Activated T-helper 17 cell treated with anti-CD3 and anti-CD28 coated beads, Interleukin-2, amount 50 U/mL, for 72 hours (primary cell): ENCODE measurements around the gene SMIM9. TPM values are rescaled to one million over a fixed set of nuclear protein-coding genes. Genes with fewer than 3 reads are reported as not detected.

Experiments
- ATAC-seq: fragments of 150-1000 bp; cut with Tn5 transposase; replicated peaks from 2 replicates; pipeline ENCODE4 v1.10.0; 2021; ENCODE audit warnings: mild to moderate bottlenecking, moderate library complexity
- H3K27ac Mint-ChIP-seq: one replicate; pipeline ENCODE4 v1.8.0; 2022; ENCODE audit warnings: mixed read lengths
- H3K27me3 Mint-ChIP-seq: one replicate; pipeline ENCODE4 v1.8.0; 2022; ENCODE audit warnings: mixed read lengths
- H3K36me3 Mint-ChIP-seq: one replicate; pipeline ENCODE4 v1.8.0; 2022; ENCODE audit warnings: low read depth, mild to moderate bottlenecking, mixed read lengths
- H3K4me1 Mint-ChIP-seq: one replicate; pipeline ENCODE4 v1.8.0; 2022; ENCODE audit warnings: mixed read lengths
- H3K4me3 Mint-ChIP-seq: one replicate; pipeline ENCODE4 v1.8.0; 2022; ENCODE audit warnings: mild to moderate bottlenecking, mixed read lengths
- H3K9me3 Mint-ChIP-seq: one replicate; pipeline ENCODE4 v1.8.0; 2022; ENCODE audit warnings: mixed read lengths
- total RNA-seq, 2 donors: library from RNA; stranded (reverse); gene quantifications; one replicate each; pipeline ENCODE4 v1.2.3, GENCODE V29; 2022

The SMIM9 gene
- total RNA-seq, 2 donors from 2014 or later = not detected

DNA sequence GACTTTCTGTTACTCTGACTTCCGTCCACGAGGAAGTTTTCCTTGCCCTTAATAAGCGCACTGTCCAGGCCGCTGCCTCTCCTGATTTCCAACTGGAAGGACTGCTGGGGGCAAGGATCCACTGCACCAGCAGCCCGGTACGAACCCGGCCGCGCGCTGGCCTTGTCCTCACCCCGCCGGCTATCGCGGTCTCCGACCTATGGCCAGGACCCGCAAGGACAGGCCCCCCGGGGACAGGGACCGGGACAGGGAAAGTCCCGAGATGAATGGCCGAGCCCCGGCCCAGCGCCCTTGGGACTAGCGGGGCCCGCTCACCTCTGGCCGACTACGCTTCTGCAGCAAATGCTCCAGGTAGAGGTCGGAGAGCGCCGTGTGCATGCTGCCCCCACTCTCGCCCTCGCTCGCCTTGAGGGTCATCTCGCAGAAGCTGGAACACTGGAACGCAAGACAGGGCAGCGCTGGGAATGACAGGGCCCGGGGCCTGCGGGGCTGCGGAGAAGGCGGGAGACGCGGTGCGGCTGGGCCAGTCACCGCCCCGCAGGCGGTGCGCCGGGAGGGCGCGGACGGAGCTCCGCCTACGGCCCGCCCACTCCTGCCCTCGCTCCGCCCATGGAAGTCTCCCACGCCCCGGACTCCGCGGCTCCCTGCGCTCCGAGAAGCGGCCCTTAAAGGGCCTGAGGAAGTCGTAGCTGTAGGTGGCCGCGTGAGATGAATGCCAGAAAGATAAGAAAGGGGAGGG lies 29.3 kb downstream of the SMIM9 start, which contains the start of gene MPP1:
Gene MPP1 (minus strand): TSS at position 529 of the 739 bp plus-strand sequence. CDS start 112 bp downstream, at position 417.
- ATAC-seq = peak; percentile 85
- peak within 1 kb of the TSS; percentile 77 for H3K4me3 Mint-ChIP-seq

DNA sequence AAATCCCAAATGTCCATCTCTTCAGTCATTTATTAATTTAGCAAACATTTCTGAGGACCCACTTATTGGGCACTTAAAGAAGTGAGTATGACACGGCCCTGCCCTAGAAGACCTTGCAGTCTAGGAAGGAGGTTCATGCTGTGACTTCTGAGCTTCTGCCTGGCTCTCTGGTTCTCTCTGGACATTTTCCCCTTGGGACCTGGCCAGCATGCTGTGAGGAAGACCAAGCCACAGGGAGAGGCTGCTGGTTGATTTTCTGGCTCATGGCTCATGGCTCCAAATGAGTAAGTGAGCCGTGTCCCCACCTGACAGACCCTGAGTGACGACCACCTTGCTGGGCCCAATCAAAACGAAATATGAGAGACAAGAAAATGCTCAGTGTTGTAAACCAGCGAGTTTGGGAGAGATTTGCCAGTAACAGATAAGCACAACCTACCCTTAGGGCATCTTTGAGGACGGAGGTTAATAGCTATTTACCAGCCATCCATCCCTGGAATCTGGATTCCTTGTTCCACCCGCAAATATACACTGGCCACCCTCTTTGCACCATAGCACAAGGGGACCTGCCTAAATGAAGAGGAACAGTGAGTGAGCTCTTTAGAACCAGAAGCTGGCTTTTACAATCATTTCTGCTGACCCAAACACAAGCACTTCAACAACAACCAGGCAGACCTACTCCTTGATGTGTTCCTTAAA lies 30.1 kb downstream of the SMIM9 start:
- Mint-ChIP-seq H3K27ac (no peak overlapping the region), H3K4me1 (peaks cover 3% of the 10 kb centered on the region), H3K27me3 (peaks cover 4% of the 10 kb centered on the region), H3K36me3 (no peaks in the 10 kb centered on the region), H3K9me3 (no peaks in the 10 kb centered on the region), H3K4me3 (peak overlapping the region; percentile 77)
- no peak for ATAC-seq

More for the DNA sequence above, 29.3 kb downstream of the SMIM9 start, which contains the start of gene MPP1:
- Mint-ChIP-seq H3K36me3 (no peaks in the 10 kb centered on the region), H3K27ac (no peak within 1 kb of the TSS), H3K4me1 (no peaks in the 10 kb centered on the region), H3K9me3 (no peaks in the 10 kb centered on the region), H3K27me3 (peaks cover 4% of the 10 kb centered on the region)

DNA sequence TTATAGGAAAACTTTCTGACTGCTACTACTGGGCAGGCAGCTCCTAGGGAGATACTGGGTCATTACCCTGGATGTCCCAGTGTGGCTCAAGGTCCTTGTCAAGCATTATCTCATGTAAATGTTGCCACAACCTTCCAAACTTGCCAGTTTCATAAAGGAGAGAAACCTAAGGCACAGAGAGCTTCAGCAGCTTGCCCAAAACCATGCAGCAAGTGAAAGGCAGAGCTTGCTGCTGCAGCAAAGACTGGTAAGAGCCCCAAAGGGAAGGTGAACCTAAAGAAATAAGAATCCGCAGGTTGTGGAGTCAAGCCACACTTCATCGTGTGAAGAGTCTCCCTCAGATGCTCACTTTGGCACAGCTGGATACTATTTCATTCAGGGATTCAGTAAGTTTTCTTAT lies 31.5 kb downstream of the SMIM9 start:
- Mint-ChIP-seq H3K4me3 (no peak overlapping the region), H3K36me3 (no peaks in the 10 kb centered on the region), H3K27me3 (peaks cover 4% of the 10 kb centered on the region), H3K27ac (no peak overlapping the region), H3K9me3 (no peaks in the 10 kb centered on the region), H3K4me1 (peaks cover 8% of the 10 kb centered on the region)
- ATAC-seq = no peak

DNA sequence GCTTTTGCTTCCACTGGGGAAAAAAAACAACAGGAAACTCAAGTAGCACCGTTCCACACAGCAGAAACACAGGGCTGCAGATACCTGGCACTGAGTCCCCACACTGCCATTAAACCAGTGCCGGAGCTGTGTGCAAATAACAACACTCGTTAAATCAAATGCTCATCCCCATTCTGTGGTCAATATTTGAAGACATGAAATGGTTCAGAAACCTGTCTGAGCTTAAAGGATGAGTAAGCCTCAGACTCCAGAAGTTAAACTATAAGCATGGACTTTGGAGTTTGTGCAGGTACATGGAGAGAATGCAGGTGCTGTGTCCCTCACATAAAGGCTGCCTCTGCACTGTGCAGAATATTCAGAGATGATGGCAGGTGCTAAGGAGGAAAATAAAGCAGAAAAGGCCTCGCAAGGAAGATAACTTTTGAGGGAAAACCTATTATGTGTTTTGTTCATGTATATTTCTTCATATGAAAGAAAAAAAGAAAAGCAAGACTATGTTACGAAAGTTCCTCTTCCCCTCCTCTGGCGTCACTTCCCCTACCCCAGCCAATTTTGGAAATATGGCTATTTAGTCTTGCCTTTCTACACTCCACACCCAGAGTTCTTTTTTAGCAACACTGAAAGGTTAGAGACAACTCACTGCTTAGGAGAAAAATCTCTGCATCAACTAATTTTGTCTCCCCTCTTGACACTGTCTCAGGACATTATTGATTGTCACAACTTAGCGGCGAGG lies 33.8 kb downstream of the SMIM9 start:
- Mint-ChIP-seq H3K27ac (no peak overlapping the region), H3K4me3 (no peak overlapping the region), H3K36me3 (no peaks in the 10 kb centered on the region), H3K27me3 (no peaks in the 10 kb centered on the region), H3K9me3 (no peaks in the 10 kb centered on the region), H3K4me1 (peaks cover 8% of the 10 kb centered on the region)
- ATAC-seq = no peak

DNA sequence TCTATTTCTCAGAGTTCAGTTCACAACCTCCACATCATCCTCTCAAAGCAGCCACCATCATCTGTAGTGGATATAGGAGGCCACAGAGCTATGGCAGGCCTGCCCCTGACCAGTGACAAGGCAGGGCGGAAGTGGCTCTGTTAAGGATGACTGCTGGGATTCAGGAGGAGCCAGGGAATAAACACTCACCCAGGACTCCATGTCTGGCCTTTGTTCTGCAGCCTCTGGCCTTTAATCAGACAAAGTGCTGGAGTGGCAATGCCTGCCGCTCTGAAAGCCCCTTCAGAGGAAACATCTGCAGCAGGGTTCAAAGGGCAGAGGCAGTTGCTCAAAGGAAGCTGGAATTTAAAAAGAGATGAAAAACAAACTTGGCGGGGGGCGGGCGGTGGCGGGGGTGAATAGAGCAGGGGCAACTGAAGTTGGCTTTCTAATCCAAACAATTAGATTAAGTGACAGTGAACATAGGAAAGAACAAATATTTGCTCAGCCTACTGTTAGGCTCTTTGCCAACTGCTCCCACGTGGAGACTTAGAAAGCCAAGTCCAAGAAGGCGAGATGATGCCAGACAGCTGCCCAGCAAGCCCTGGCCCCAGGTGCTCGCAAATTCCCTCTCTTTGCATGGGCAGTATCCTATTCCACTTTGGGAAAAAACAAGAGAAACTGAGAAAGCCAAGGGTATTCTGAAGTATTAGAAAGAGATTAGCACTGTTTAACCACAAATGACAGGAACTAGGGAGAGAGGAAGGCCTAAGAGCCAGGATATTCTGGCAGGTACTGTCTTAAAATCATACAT lies 34.7 kb downstream of the SMIM9 start:
- Mint-ChIP-seq H3K27ac (peak overlapping the region; percentile 95), H3K27me3 (no peaks in the 10 kb centered on the region), H3K9me3 (no peaks in the 10 kb centered on the region), H3K4me1 (peaks cover 8% of the 10 kb centered on the region), H3K36me3 (no peaks in the 10 kb centered on the region), H3K4me3 (peak overlapping the region; percentile 73)
- ATAC-seq = no peak

DNA sequence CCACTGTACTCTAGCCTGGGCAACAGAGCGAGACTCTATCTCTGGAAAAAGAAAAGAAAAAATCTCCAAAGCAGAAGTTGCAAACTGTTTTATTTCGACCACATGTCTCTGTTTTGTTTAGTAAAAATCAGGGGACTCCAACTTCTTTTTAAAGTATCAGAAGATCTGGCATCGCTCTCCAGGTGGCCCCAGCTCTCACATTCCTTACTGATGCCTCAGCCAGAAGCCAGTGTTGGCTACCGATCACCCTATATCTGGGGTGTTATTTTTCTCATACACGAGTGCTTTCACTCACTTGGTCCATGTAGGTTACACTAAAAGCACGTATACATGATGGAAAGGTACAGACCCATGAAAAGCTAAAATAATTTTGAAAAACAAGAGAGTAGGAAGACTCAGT lies 37.5 kb downstream of the SMIM9 start:
- H3K4me3 Mint-ChIP-seq = no peak overlapping the region
- peaks cover 8% of the 10 kb centered on the region for H3K4me1 Mint-ChIP-seq
- no peaks in the 10 kb centered on the region for H3K27me3 Mint-ChIP-seq
- H3K27ac Mint-ChIP-seq = no peak overlapping the region
- no peaks in the 10 kb centered on the region for H3K9me3 Mint-ChIP-seq
- ATAC-seq = no peak
- H3K36me3 Mint-ChIP-seq = no peaks in the 10 kb centered on the region

DNA sequence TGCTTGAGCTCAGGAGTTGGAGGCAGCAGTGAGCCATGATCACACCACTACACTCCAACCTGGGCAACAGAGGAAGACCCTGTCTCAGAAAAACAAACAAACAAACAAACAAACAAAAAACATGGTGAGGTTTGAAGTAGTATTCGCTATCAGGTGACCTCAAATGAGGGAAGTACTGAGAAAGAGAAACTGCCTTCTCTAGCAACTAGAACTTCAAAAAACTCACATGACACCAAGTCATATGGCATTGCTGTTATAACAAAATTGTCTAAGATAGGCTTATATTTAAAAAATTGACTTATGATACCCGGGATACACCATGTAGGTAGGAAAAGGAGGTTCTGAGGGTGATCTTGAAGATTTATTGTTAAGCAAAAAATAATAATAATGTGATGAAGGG lies 39.4 kb downstream of the SMIM9 start:
- H3K27ac Mint-ChIP-seq = no peak overlapping the region
- no peaks in the 10 kb centered on the region for H3K9me3 Mint-ChIP-seq
- no peak for ATAC-seq
- H3K4me1 Mint-ChIP-seq = peaks cover 8% of the 10 kb centered on the region
- no peaks in the 10 kb centered on the region for H3K27me3 Mint-ChIP-seq
- H3K4me3 Mint-ChIP-seq = no peak overlapping the region
- peaks cover 4% of the 10 kb centered on the region for H3K36me3 Mint-ChIP-seq

DNA sequence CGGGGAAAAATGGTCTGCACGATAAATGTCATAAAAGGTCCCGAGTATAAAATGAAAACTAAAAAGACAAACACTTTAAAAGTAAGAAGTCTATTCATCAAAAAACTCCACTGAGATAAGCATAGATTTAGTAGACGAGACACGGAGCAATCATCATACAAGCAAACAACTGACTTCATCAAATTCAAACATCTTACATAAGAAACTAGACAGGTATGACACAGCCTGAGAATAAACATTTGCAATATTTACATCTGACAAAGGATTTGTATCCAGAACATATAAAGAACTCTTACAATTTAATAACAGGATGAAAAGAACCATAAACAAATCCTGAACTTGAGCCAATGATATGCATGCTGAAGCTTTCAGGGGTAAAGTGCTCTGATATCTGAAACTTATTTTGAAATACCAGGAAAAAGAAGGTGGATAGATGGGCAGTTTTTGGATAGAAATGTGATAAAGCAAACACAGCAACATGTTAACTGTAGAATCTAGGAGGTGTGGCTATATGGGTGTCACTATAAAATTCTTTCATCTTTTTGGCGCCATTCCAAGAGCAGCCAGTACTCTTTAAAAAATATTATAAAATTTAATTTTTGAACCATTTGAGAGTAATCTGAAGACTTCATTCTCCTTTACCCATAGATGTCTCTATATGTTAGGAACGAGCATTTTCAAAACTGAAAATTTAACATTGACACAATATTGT lies 41.2 kb downstream of the SMIM9 start:
- H3K9me3 Mint-ChIP-seq = no peaks in the 10 kb centered on the region
- ATAC-seq = no peak

DNA sequence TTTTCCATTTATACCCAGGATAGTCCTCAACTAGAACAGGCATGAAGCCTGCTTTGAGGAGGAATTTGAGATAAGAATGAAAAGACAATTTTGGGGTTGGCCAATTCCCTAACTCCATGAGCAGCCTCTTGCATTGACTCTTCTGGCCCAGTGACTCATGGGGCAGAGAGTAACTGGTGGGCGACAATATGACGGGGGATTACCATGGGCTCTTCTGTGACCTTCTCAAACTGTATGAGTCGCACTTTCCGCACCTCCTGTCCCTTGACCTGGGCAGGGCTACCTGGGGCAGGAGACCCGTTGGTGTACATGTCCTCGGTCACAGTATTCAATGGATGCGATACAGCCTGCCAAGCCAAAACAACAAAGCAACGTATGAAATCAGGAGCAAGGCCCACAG lies 42.5 kb downstream of the SMIM9 start:
- Mint-ChIP-seq H3K36me3 (peaks cover 4% of the 10 kb centered on the region), H3K4me1 (no peaks in the 10 kb centered on the region), H3K4me3 (no peak overlapping the region), H3K27ac (no peak overlapping the region), H3K27me3 (no peaks in the 10 kb centered on the region), H3K9me3 (no peaks in the 10 kb centered on the region)
- peak; percentile 50 for ATAC-seq

More for the DNA sequence above, 41.2 kb downstream of the SMIM9 start:
- Mint-ChIP-seq H3K27ac (no peak overlapping the region), H3K4me3 (no peak overlapping the region), H3K27me3 (no peaks in the 10 kb centered on the region), H3K36me3 (peaks cover 4% of the 10 kb centered on the region), H3K4me1 (no peaks in the 10 kb centered on the region)

DNA sequence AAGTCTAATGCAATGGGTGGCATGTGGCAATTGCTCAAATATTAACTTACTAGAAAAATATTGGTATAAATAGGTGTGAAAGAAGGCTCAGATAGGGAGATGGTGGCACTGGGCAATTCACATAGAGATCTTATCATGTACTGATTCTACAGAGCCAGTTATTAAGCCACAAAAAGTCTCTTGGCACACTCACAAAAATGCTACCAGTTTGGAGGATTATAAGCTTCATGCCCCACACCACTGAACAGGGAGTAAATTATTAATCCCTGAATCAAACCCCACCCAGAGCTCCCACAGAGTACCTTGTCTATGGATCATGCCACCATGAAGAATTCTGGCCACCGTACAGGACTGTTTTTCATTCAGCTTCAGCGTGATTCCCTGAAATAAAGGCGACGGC lies 43.0 kb downstream of the SMIM9 start:
- no peaks in the 10 kb centered on the region for H3K4me1 Mint-ChIP-seq
- H3K27ac Mint-ChIP-seq = no peak overlapping the region
- no peak overlapping the region for H3K4me3 Mint-ChIP-seq
- no peaks in the 10 kb centered on the region for H3K27me3 Mint-ChIP-seq
- no peak for ATAC-seq
- H3K9me3 Mint-ChIP-seq = no peaks in the 10 kb centered on the region
- H3K36me3 Mint-ChIP-seq = peaks cover 4% of the 10 kb centered on the region

DNA sequence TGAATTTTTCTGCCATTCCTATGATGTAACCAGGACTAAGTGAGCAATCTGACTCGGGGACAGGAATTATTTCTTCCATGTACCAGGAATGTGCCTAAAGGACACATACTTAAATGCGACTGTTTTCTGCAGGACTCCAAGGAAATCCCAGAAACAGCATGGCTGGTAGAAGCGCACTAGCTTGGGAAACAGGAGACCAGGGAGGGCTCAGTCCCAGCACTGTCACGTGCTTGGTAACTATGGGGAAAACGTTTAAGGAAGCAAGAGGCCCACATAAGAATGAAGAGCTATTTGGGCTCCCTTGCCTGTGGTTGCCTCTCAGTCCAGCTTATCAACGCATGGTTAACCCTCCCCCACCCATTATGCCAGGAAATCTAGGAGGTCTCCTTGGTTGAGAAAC lies 48.7 kb downstream of the SMIM9 start:
- Mint-ChIP-seq H3K4me3 (no peak overlapping the region), H3K4me1 (peaks cover 13% of the 10 kb centered on the region), H3K36me3 (peaks cover 4% of the 10 kb centered on the region), H3K9me3 (no peaks in the 10 kb centered on the region), H3K27ac (no peak overlapping the region), H3K27me3 (no peaks in the 10 kb centered on the region)
- no peak for ATAC-seq

DNA sequence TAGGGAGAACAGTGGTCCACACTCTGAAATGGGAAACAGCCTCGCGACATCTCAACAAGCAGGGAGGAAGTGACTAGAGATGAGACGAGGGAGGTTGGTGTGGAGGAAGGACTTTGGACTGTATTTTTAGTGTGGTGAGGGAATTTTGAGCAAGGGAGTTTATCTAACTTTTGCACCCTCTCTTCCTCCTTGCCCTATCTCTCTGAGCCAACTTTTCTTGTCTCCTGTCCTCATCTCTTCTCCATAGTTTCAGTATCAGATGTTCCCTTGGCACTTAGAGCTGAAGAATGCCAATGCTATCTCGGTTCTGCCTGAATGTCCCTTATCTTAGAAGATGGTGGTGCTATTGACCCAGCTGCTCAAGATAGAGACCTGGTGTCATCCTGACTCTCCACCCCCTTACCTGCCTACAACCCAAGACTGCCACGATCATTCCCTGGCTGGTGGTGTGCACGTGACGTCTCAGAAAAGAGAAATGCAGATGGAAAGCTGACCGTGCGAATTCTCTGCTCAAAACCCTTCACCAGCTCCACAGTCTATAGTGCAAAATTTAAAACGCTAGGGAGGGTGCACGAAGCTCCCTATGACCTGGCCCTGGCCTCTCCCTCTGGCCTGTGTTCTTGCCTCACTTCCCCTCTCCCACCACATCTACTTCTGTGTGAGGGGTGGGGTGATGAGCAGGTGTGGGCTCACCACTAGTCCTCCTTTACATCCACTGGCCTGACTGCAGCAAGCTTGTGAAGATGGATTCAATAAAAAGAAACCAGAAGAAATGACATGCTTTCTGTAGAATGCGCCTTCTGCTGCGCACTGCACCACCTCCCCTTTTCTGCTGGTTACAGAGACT lies 50.1 kb downstream of the SMIM9 start:
- H3K4me1 Mint-ChIP-seq = peaks cover 13% of the 10 kb centered on the region

DNA sequence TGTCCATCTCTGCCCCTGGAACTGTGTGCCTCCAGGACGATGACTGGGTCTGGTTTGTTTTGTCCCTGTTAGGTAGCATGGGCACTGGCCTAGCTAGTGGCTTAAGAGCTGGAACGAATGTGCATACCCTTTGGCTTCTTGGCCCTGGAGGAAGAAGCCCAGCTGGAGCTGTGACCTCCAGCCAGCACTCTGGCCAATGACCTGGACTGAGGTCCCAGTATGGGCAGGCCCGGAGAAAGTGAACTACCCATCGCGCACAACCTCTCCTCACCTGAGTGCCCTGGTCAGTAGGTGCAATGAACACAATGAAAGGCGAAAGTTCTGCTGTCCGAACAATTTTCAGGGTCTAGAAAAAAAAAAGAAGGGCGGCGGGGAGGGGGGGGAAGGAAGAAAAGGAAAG lies 53.5 kb downstream of the SMIM9 start:
- Mint-ChIP-seq H3K27ac (no peak overlapping the region), H3K36me3 (peaks cover 27% of the 10 kb centered on the region)

More for the DNA sequence above, 50.1 kb downstream of the SMIM9 start:
- Mint-ChIP-seq H3K36me3 (no peaks in the 10 kb centered on the region), H3K27ac (no peak overlapping the region), H3K4me3 (peak overlapping the region; percentile 54), H3K9me3 (no peaks in the 10 kb centered on the region), H3K27me3 (no peaks in the 10 kb centered on the region)
- no peak for ATAC-seq

More for the DNA sequence above, 53.5 kb downstream of the SMIM9 start:
- no peaks in the 10 kb centered on the region for H3K9me3 Mint-ChIP-seq
- peaks cover 13% of the 10 kb centered on the region for H3K4me1 Mint-ChIP-seq
- no peak for ATAC-seq
- no peak overlapping the region for H3K4me3 Mint-ChIP-seq
- no peaks in the 10 kb centered on the region for H3K27me3 Mint-ChIP-seq
